ENCODE measurements around the gene HDAC4. TPM values are rescaled to one million over a fixed set of nuclear protein-coding genes. Genes with fewer than 3 reads are reported as not detected.

Gene HDAC4
- total RNA-seq, 1 donor from 2014 or later: 11.8 TPM

- H3K27ac ChIP-seq (ENCODE audit: low read depth, low read length): no peak overlapping the region
- H3K27me3 ChIP-seq (ENCODE audit: insufficient read depth, low read length): no peaks in the 10 kb centered on the region
- no peaks in the 10 kb centered on the region for H3K9me3 ChIP-seq (ENCODE audit: insufficient read depth, low read depth, low read length)
- H3K4me1 ChIP-seq (ENCODE audit: insufficient read depth, low read length): no peaks in the 10 kb centered on the region
- H3K4me3 Mint-ChIP-seq (ENCODE audit: unreplicated experiment): no peak overlapping the region
- peaks cover 7% of the 10 kb centered on the region for H3K79me2 ChIP-seq (ENCODE audit: insufficient read depth, low read length)
- no peak overlapping the region for H3K27ac Mint-ChIP-seq (ENCODE audit: unreplicated experiment)
- TF ChIP-seq CTCF (IDR thresholded peaks at IDR 0.05; ENCODE audit: insufficient read depth, low read depth, low read length): no peak
- no peak for TF ChIP-seq EZH2 (IDR thresholded peaks at IDR 0.05; ENCODE audit: insufficient read depth, low read length)
- no peaks in the 10 kb centered on the region for H3K36me3 ChIP-seq (ENCODE audit: insufficient read depth, low read length)
- H3K4me2 ChIP-seq (ENCODE audit: low read length): no peak overlapping the region
- H3K9ac ChIP-seq (ENCODE audit: low read length): no peak overlapping the region
- H3K9me3 Mint-ChIP-seq (ENCODE audit: unreplicated experiment): no peaks in the 10 kb centered on the region
- H3K27me3 Mint-ChIP-seq (ENCODE audit: low read depth, unreplicated experiment): no peaks in the 10 kb centered on the region
- FAIRE-seq: no peak
- DNase-seq (ENCODE audit: low read depth): no peak
- H3K4me1 Mint-ChIP-seq (ENCODE audit: low read depth, unreplicated experiment): no peaks in the 10 kb centered on the region
- no peak overlapping the region for H2AFZ ChIP-seq (ENCODE audit: low read depth, low read length)
- H4K20me1 ChIP-seq (ENCODE audit: insufficient read depth, low read length): peaks cover 20% of the 10 kb centered on the region
- H3K4me3 ChIP-seq (ENCODE audit: insufficient read depth, low read depth, low read length): no peak overlapping the region
- H3K36me3 Mint-ChIP-seq (ENCODE audit: low read depth, unreplicated experiment): no peaks in the 10 kb centered on the region
These were observed 62.8 kb downstream of the HDAC4 start for GRCh38 chr2:239337877-239338484.

- H3K9me3 Mint-ChIP-seq (ENCODE audit: unreplicated experiment): no peaks in the 10 kb centered on the region
- Histone ChIP-seq H2AFZ (ENCODE audit: low read depth, low read length) (no peak overlapping the region), H3K27ac (ENCODE audit: low read depth, low read length) (no peak overlapping the region), H3K4me2 (ENCODE audit: low read length) (no peak overlapping the region), H3K27me3 (ENCODE audit: insufficient read depth, low read length) (no peaks in the 10 kb centered on the region), H4K20me1 (ENCODE audit: insufficient read depth, low read length) (peaks cover 17% of the 10 kb centered on the region), H3K9ac (ENCODE audit: low read length) (no peak overlapping the region), H3K79me2 (ENCODE audit: insufficient read depth, low read length) (peaks cover 7% of the 10 kb centered on the region), H3K36me3 (ENCODE audit: insufficient read depth, low read length) (no peaks in the 10 kb centered on the region), H3K4me3 (ENCODE audit: insufficient read depth, low read depth, low read length) (no peak overlapping the region), H3K9me3 (ENCODE audit: insufficient read depth, low read depth, low read length) (no peaks in the 10 kb centered on the region), H3K4me1 (ENCODE audit: insufficient read depth, low read length) (no peaks in the 10 kb centered on the region)
- H3K27ac Mint-ChIP-seq (ENCODE audit: unreplicated experiment): no peak overlapping the region
- no peaks in the 10 kb centered on the region for H3K27me3 Mint-ChIP-seq (ENCODE audit: low read depth, unreplicated experiment)
- DNase-seq (ENCODE audit: low read depth) (no peak), FAIRE-seq (no peak)
- TF ChIP-seq CTCF (IDR thresholded peaks at IDR 0.05; ENCODE audit: insufficient read depth, low read depth, low read length): no peak
- TF ChIP-seq EZH2 (IDR thresholded peaks at IDR 0.05; ENCODE audit: insufficient read depth, low read length): no peak
- H3K36me3 Mint-ChIP-seq (ENCODE audit: low read depth, unreplicated experiment): no peaks in the 10 kb centered on the region
- no peak overlapping the region for H3K4me3 Mint-ChIP-seq (ENCODE audit: unreplicated experiment)
- no peaks in the 10 kb centered on the region for H3K4me1 Mint-ChIP-seq (ENCODE audit: low read depth, unreplicated experiment)
These were observed 63.5 kb downstream of the HDAC4 start for GRCh38 chr2:239337122-239337876.

- H3K27ac ChIP-seq (ENCODE audit: low read depth, low read length): no peak overlapping the region
- H3K27me3 ChIP-seq (ENCODE audit: insufficient read depth, low read length): no peaks in the 10 kb centered on the region
- Mint-ChIP-seq H3K27me3 (ENCODE audit: low read depth, unreplicated experiment) (no peaks in the 10 kb centered on the region), H3K4me3 (ENCODE audit: unreplicated experiment) (no peak overlapping the region), H3K36me3 (ENCODE audit: low read depth, unreplicated experiment) (no peaks in the 10 kb centered on the region), H3K27ac (ENCODE audit: unreplicated experiment) (no peak overlapping the region), H3K4me1 (ENCODE audit: low read depth, unreplicated experiment) (peaks cover 9% of the 10 kb centered on the region), H3K9me3 (ENCODE audit: unreplicated experiment) (no peaks in the 10 kb centered on the region)
- FAIRE-seq (no peak), DNase-seq (ENCODE audit: low read depth) (no peak)
- TF ChIP-seq CTCF (IDR thresholded peaks at IDR 0.05; ENCODE audit: insufficient read depth, low read depth, low read length) (no peak), EZH2 (IDR thresholded peaks at IDR 0.05; ENCODE audit: insufficient read depth, low read length) (no peak)
- no peak overlapping the region for H3K4me2 ChIP-seq (ENCODE audit: low read length)
- no peak overlapping the region for H2AFZ ChIP-seq (ENCODE audit: low read depth, low read length)
- no peaks in the 10 kb centered on the region for H3K9me3 ChIP-seq (ENCODE audit: insufficient read depth, low read depth, low read length)
- no peak overlapping the region for H3K9ac ChIP-seq (ENCODE audit: low read length)
- H3K79me2 ChIP-seq (ENCODE audit: insufficient read depth, low read length): peaks cover 9% of the 10 kb centered on the region
- no peaks in the 10 kb centered on the region for H3K36me3 ChIP-seq (ENCODE audit: insufficient read depth, low read length)
- no peak overlapping the region for H3K4me3 ChIP-seq (ENCODE audit: insufficient read depth, low read depth, low read length)
- peaks cover 11% of the 10 kb centered on the region for H3K4me1 ChIP-seq (ENCODE audit: insufficient read depth, low read length)
- peaks cover 32% of the 10 kb centered on the region for H4K20me1 ChIP-seq (ENCODE audit: insufficient read depth, low read length)
These were observed 69.3 kb downstream of the HDAC4 start for GRCh38 chr2:239331560-239331959.
